K562 (cell line): ENCODE data around the gene IFNAR2. TPM values are rescaled to one million over a fixed set of nuclear protein-coding genes. Genes with fewer than 3 reads are reported as not detected.

ENCODE experiments used
- ATAC-seq: fragments of 200-7000 bp; cut with Tn5 transposase; 3 replicates; pipeline ENCODE4 v1.9.1; 2020; ENCODE audit warnings: moderate library complexity
- BruUV-seq: library from RNA; stranded (reverse); fragments of 400-500 nt; replicated peaks from 2 replicates; lab custom pipeline; 2021; lab: Mats Ljungman, UMichigan
- CTCF ChIA-PET: fragments of 300-600 bp; formaldehyde crosslinking; extraction: SDS; loops from one replicate; lab custom pipeline; 2021; ENCODE audit warnings: low intra/inter-chr PET ratio; lab: Yijun Ruan, JAX
- POLR2A ChIA-PET: fragments of 300-600, 350-650 bp; sonication (Branson Sonifier 250); formaldehyde crosslinking; extraction: SDS; loops from one replicate; lab custom pipeline; 2021; ENCODE audit warnings: antibody characterized with exemption, inconsistent platforms; lab: Yijun Ruan, JAX
- DNase-seq, 4 experiments: peaks; one replicate each; pipeline versions ENCODE4 v3.0.0 to v3.0.0-alpha.2; 2011 to 2018; ENCODE audit warnings: low spot score in 3 of 4, mixed read lengths in 3 of 4; ENCODE audit errors: extremely low read depth in 1 of 4
- FAIRE-seq: peaks from 2 replicates; lab custom pipeline; 2011; peaks lifted over from hg19 to GRCh38; lab: Jason Lieb, UNC
- H2AFZ ChIP-seq: 2 replicates; pipeline ENCODE4 v1.6.0; 2011; ENCODE audit warnings: low read depth, low read length, control low read depth, inconsistent platforms
- H3K27ac ChIP-seq: fragments of 200-600 bp; 3 replicates; pipeline ENCODE4 v1.8.0; 2011; ENCODE audit warnings: low read depth, mild to moderate bottlenecking, control low read depth, inconsistent platforms, low read length, moderate library complexity, mixed read lengths; ENCODE audit errors: extremely low read depth
- H3K27me3 ChIP-seq, 2 experiments: fragments of 300-600 bp in 1 of 2; 2 replicates in 1 of 2; 3 replicates in 1 of 2; pipeline versions ENCODE4 v1.6.0 to v1.8.0; 2011; ENCODE audit warnings: inconsistent platforms in 2 of 2, low read length in 2 of 2, mild to moderate bottlenecking in 1 of 2, mixed read lengths in 1 of 2, moderate library complexity in 1 of 2; ENCODE audit not compliant: control insufficient read depth in 2 of 2, insufficient read depth in 2 of 2
- H3K36me3 ChIP-seq: fragments of 300-600 bp; 3 replicates; pipeline ENCODE4 v1.8.0; 2011; ENCODE audit warnings: mild to moderate bottlenecking, low read length, inconsistent platforms; ENCODE audit not compliant: control insufficient read depth, insufficient read depth
- H3K4me1 ChIP-seq, 2 experiments: fragments of 200-600 bp in 1 of 2; replicated peaks in 1 of 2; 2 replicates in 1 of 2; 3 replicates in 1 of 2; pipeline versions ENCODE4 v1.5.1 to v1.8.0; 2011; ENCODE audit warnings: inconsistent platforms in 2 of 2, low read length in 2 of 2, mild to moderate bottlenecking in 1 of 2, mixed read lengths in 1 of 2, moderate library complexity in 1 of 2; ENCODE audit not compliant: control insufficient read depth in 2 of 2, insufficient read depth in 2 of 2
- H3K4me2 ChIP-seq: 2 replicates; pipeline ENCODE4 v1.6.1; 2011; ENCODE audit warnings: low read length, control low read depth, inconsistent platforms, mixed read lengths; ENCODE audit not compliant: insufficient read depth
- H3K4me3 ChIP-seq: fragments of 200-600 bp; sonication (generic), shearing (Covaris generic); 2 replicates; pipeline ENCODE4 v1.5.1; 2016; ENCODE audit warnings: control low read depth, inconsistent platforms
- H3K79me2 ChIP-seq: fragments of 200-600 bp; 3 replicates; pipeline ENCODE4 v1.8.0; 2011; ENCODE audit warnings: low read length, inconsistent platforms; ENCODE audit not compliant: control insufficient read depth, insufficient read depth
- H3K9ac ChIP-seq, 2 experiments: 2 replicates each; pipeline versions ENCODE4 v1.6.0 to v1.6.1; 2011; ENCODE audit warnings: low read depth in 2 of 2, low read length in 2 of 2, control low read depth in 1 of 2, inconsistent platforms in 1 of 2, mild to moderate bottlenecking in 1 of 2, mixed read lengths in 1 of 2; ENCODE audit not compliant: insufficient read depth in 1 of 2
- H3K9me1 ChIP-seq: one replicate; pipeline ENCODE4 v1.6.0; 2011; ENCODE audit warnings: inconsistent platforms, mild to moderate bottlenecking, low read length, moderate library complexity; ENCODE audit not compliant: control insufficient read depth, insufficient read depth
- H3K9me3 ChIP-seq: replicated peaks from 2 replicates; pipeline ENCODE4 v1.5.1; 2011; ENCODE audit warnings: low read depth, low read length, inconsistent platforms; ENCODE audit not compliant: control insufficient read depth, insufficient read depth
- H4K20me1 ChIP-seq: replicated peaks from 2 replicates; pipeline ENCODE4 v1.6.1; 2011; ENCODE audit warnings: low read length, inconsistent platforms, mixed read lengths; ENCODE audit not compliant: control insufficient read depth, insufficient read depth
- ADNP ChIP-seq: fragments of 200-800 bp; sonication (Bioruptor generic); IDR thresholded peaks from 2 replicates; pipeline ENCODE4 v1.6.1; 2016; ENCODE audit warnings: missing genetic modification characterization, missing compliant biosample characterization
- CHD2 ChIP-seq: IDR thresholded peaks from 2 replicates; pipeline ENCODE4 v1.6.1; 2011; ENCODE audit warnings: low read depth, low read length
- CREBBP ChIP-seq: IDR thresholded peaks from one replicate; pipeline ENCODE4 v1.6.1; 2012; ENCODE audit warnings: low read depth, mild to moderate bottlenecking, control low read depth, inconsistent platforms, low read length
- EHMT2 ChIP-seq: fragments of 450-650 bp; IDR thresholded peaks from 2 replicates; pipeline ENCODE4 v1.6.1; 2018; ENCODE audit warnings: antibody characterized with exemption
- ERF ChIP-seq: fragments of 450-650 bp; formaldehyde crosslinking; IDR thresholded peaks from 2 replicates; pipeline ENCODE4 v1.4.0; 2020; ENCODE audit warnings: mild to moderate bottlenecking, mixed read lengths
- FIP1L1 ChIP-seq: fragments of 200-400 bp; formaldehyde crosslinking; IDR thresholded peaks from 2 replicates; pipeline ENCODE4 v1.6.1; 2018; ENCODE audit warnings: mild to moderate bottlenecking, low read depth, low read length; ENCODE audit not compliant: poor library complexity, severe bottlenecking
- GABPA ChIP-seq: fragments of 200-800 bp; sonication (Bioruptor generic); conservative IDR thresholded peaks from 2 replicates; pipeline ENCODE4 v1.6.1; 2016; ENCODE audit warnings: low read depth, missing genetic modification characterization, missing compliant biosample characterization
- GABPB1 ChIP-seq: sonication (generic); formaldehyde crosslinking; IDR thresholded peaks from 2 replicates; pipeline ENCODE4 v1.8.0; 2022; ENCODE audit warnings: mild to moderate bottlenecking, missing genetic modification reagents
- MITF ChIP-seq: IDR thresholded peaks from 2 replicates; pipeline ENCODE4 v1.6.1; 2014; ENCODE audit warnings: antibody characterized with exemption
- RBM34 ChIP-seq: fragments of 200-400 bp; formaldehyde crosslinking; IDR thresholded peaks from 2 replicates; pipeline ENCODE4 v1.6.1; 2018; ENCODE audit warnings: low read length, borderline replicate concordance; ENCODE audit not compliant: insufficient read depth
- TRIM24 ChIP-seq, 2 experiments: fragments of 450-650 bp; IDR thresholded peaks; 2 replicates each; pipeline ENCODE4 v1.6.1; 2016
- ZNF165 ChIP-seq: fragments of 250-450 bp; sonication (Bioruptor Pico); IDR thresholded peaks from 2 replicates; pipeline ENCODE4 v1.4.0; 2020; ENCODE audit warnings: borderline replicate concordance
- ZNF57 ChIP-seq: fragments of 450-650 bp; formaldehyde crosslinking; IDR thresholded peaks from 2 replicates; pipeline ENCODE4 v1.4.0; 2020; ENCODE audit warnings: mild to moderate bottlenecking, moderate library complexity
- WGBS: fragments of 100-300 bp; shearing (Covaris generic); methylation state at CpG from one replicate; pipeline ENCODE4 v1.1.6; 2016; ENCODE audit warnings: low coverage, mixed read lengths; ENCODE audit not compliant: insufficient coverage; ENCODE audit errors: missing lambda C conversion rate; 5-methylcytosine and 5-hydroxymethylcytosine counted together
- in situ Hi-C: fragments of 300-500 bp; cut with MboI; formaldehyde crosslinking; loops from 4 replicates; pipeline ENCODE4 v1.15.0; 2018; ENCODE audit warnings: inconsistent platforms, mixed read lengths
- intact Hi-C: fragments of 100-400 bp; cut with micrococcal nuclease; formaldehyde crosslinking; loops from 2 replicates; pipeline ENCODE4 v1.14.2; 2022
- polyA plus RNA-seq, 8 experiments: library from polyadenylated mRNA; depleted of rRNA in 4 of 8; stranded (reverse) in 5 of 8; unstranded in 3 of 8; fragments of >200 nt; fragmentation: Nextera tagmentation in 2 of 8; fragmentation: Illumina TruSeq in 1 of 8; extraction: Ambion mirVana in 2 of 8; extraction: Trizol in 1 of 8; gene quantifications; 2 replicates each; pipeline versions ENCODE4 v1.2.1 to v1.2.3, GENCODE V29; 2011 to 2014; ENCODE audit warnings: inconsistent platforms in 1 of 8, missing spikeins in 1 of 8
- total RNA-seq, 7 experiments: library from RNA; depleted of rRNA in 6 of 7; stranded (reverse); fragments of >200 nt in 6 of 7; fragmentation: Illumina TruSeq in 2 of 7; extraction: Trizol in 2 of 7; gene quantifications; 2 replicates each; pipeline versions ENCODE4 v1.2.1 to v1.2.3, GENCODE V29; 2011 to 2021; ENCODE audit warnings: low replicate concordance in 1 of 7
- TF ChIP-seq, protein P1 (sequence below): sonication (generic); formaldehyde crosslinking; IDR thresholded peaks from 2 replicates; pipeline ENCODE4 v1.8.1; 2022; ENCODE audit warnings: missing genetic modification reagents

Gene IFNAR2
- total and polyA plus RNA-seq, 9 of the 15 experiments (the other 6 are each of a cell fraction or from before 2014, with no cell fraction given): 1.7 to 48.3 (median 8.4) TPM

DNA sequence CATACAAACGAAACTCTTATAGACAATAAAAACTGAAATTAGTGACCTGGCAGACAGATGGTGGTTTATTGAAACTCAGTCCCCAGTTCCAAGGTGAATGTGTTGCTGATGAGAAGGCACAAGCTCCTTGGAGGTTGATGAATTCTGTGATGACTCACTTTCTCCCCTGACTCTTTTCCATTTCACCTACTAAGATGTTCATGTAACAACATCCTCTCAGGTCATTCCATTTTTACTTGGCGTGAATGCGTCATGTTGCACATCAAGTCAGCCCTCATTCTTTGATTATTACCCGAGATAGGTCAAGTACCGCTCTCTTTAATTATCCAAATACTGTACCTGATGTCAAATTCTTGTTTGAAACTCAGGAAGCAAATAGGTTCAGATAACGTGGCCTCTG, 26.3 kb downstream of the IFNAR2 start:
- BruUV-seq: no TSS peak
- intact Hi-C loops: no loop called here
- DNase-seq (no peak), FAIRE-seq (no peak), ATAC-seq (no peak)
- Histone ChIP-seq H3K27me3 (no peaks in the 10 kb centered on the region), H2AFZ (no peak overlapping the region), H4K20me1 (no peaks in the 10 kb centered on the region), H3K4me2 (no peak overlapping the region), H3K9ac (no peak overlapping the region), H3K4me1 (no peaks in the 10 kb centered on the region), H3K9me1 (no peaks in the 10 kb centered on the region), H3K4me3 (no peak overlapping the region), H3K36me3 (peaks cover 71% of the 10 kb centered on the region), H3K79me2 (no peaks in the 10 kb centered on the region), H3K27ac (no peak overlapping the region), H3K9me3 (no peaks in the 10 kb centered on the region)
- TF ChIP-seq CREBBP: no peak
- no peak for TF ChIP-seq TRIM24 (IDR thresholded peaks at IDR 0.05)
- TF ChIP-seq MITF: no peak
- no peak for TF ChIP-seq GABPB1 (CRISPR knock-in tag)
- TF ChIP-seq GABPA (tag): no peak
- no peak for TF ChIP-seq ADNP (tag)
- no peak for TF ChIP-seq FIP1L1
- TF ChIP-seq, protein P1, sequence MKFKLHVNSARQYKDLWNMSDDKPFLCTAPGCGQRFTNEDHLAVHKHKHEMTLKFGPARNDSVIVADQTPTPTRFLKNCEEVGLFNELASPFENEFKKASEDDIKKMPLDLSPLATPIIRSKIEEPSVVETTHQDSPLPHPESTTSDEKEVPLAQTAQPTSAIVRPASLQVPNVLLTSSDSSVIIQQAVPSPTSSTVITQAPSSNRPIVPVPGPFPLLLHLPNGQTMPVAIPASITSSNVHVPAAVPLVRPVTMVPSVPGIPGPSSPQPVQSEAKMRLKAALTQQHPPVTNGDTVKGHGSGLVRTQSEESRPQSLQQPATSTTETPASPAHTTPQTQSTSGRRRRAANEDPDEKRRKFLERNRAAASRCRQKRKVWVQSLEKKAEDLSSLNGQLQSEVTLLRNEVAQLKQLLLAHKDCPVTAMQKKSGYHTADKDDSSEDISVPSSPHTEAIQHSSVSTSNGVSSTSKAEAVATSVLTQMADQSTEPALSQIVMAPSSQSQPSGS: no peak
- TF ChIP-seq ZNF165 (CRISPR knock-in tag): no peak
- TF ChIP-seq RBM34: no peak
- TF ChIP-seq EHMT2: no peak
- TF ChIP-seq ZNF57 (CRISPR knock-in tag): no peak
- TF ChIP-seq CHD2: no peak
- TF ChIP-seq ERF (CRISPR knock-in tag): no peak
- 70% methylated on average over 6 of the region's 6 CpGs for WGBS
- POLR2A ChIA-PET: interaction anchor here (0.5 kb wide), 1 partner anchor 100 kb away, joined by 3 read pairs; no protein-coding TSS in a partner anchor
- in situ Hi-C loops: loop anchor here (5.0 kb wide), 1 partner anchor 54 kb away; no protein-coding TSS in a partner anchor
- CTCF ChIA-PET: no interaction called here
